NCI-H2081 (cell line): ENCODE measurements around the gene MRTFB.

Experiments
- DNase-seq, 2 experiments: peaks; one replicate each; lab custom pipeline; 2025; lab: John Stamatoyannopoulos, UW

MRTFB gene

GRCh38 chr16:14236401-14236800 lies 165.3 kb downstream of the MRTFB start:
- DNase-seq, result no peak

GRCh38 chr16:14238756-14239155 lies 167.6 kb downstream of the MRTFB start:
- DNase-seq, result no peak

GRCh38 chr16:14239791-14240190 lies 168.7 kb downstream of the MRTFB start:
- DNase-seq, result no peak

- no peak for DNase-seq
These were observed 169.2 kb downstream of the MRTFB start for GRCh38 chr16:14240219-14240843.

GRCh38 chr16:14240964-14241363 lies 169.8 kb downstream of the MRTFB start:
- DNase-seq, result no peak

GRCh38 chr16:14241631-14242030 lies 170.5 kb downstream of the MRTFB start:
- no peak for DNase-seq

GRCh38 chr16:14242769-14243168 lies 171.7 kb downstream of the MRTFB start:
- no peak for DNase-seq

- no peak for DNase-seq
These were observed 173.3 kb downstream of the MRTFB start for GRCh38 chr16:14244196-14245010.

- no peak for DNase-seq
These were observed 177.7 kb downstream of the MRTFB start for GRCh38 chr16:14248791-14249190.

GRCh38 chr16:14249291-14250032 lies 178.3 kb downstream of the MRTFB start:
- peak; percentile 12 to 35 for DNase-seq

- DNase-seq, result no peak
These were observed 180.3 kb downstream of the MRTFB start for GRCh38 chr16:14251419-14251818.

GRCh38 chr16:14252860-14253259 lies 181.7 kb downstream of the MRTFB start:
- DNase-seq, result no peak

GRCh38 chr16:14263011-14263410 lies 191.9 kb downstream of the MRTFB start:
- no peak for DNase-seq

GRCh38 chr16:14263769-14264168 lies 192.7 kb downstream of the MRTFB start:
- DNase-seq, result no peak

GRCh38 chr16:14264327-14264943 lies 193.3 kb downstream of the MRTFB start:
- DNase-seq, result no peak

GRCh38 chr16:14268073-14268472 lies 197.0 kb downstream of the MRTFB start:
- no peak for DNase-seq

GRCh38 chr16:14275934-14276333 lies 204.8 kb downstream of the MRTFB start:
- no peak for DNase-seq

- DNase-seq, result no peak
These were observed 207.6 kb downstream of the MRTFB start for GRCh38 chr16:14278749-14279148.

- DNase-seq, result no peak
These were observed 209.4 kb downstream of the MRTFB start for GRCh38 chr16:14280541-14280940.

- no peak for DNase-seq
These were observed 212.7 kb downstream of the MRTFB start for GRCh38 chr16:14283786-14284185.

GRCh38 chr16:14284371-14284770 lies 213.3 kb downstream of the MRTFB start:
- DNase-seq, result peak in 1 of 2 experiments; percentile 32

GRCh38 chr16:14284930-14285512 lies 213.9 kb downstream of the MRTFB start:
- DNase-seq, result peak; percentile 49 to 72
